GM12891 (cell line): ENCODE data around the gene ZC3H18.

Experiments used
- DNase-seq: peaks from one replicate; pipeline ENCODE4 v3.0.0; 2011; ENCODE audit warnings: low spot score; ENCODE audit not compliant: insufficient read length
- FAIRE-seq: peaks from 2 replicates; lab custom pipeline; 2011; peaks lifted over from hg19 to GRCh38; lab: Jason Lieb, UNC
- PAX5 ChIP-seq: IDR thresholded peaks from 2 replicates; pipeline ENCODE4 v1.6.1; 2011; ENCODE audit warnings: low read length, moderate library complexity, mild to moderate bottlenecking; ENCODE audit not compliant: insufficient read depth, severe bottlenecking
- POLR2A ChIP-seq: IDR thresholded peaks from 2 replicates; pipeline ENCODE4 v1.6.1; 2011; ENCODE audit warnings: low read depth, low read length, control low read depth
- POLR2AphosphoS5 ChIP-seq: IDR thresholded peaks from 2 replicates; pipeline ENCODE4 v1.6.1; 2011; ENCODE audit warnings: low read depth, low read length, control low read depth
- POU2F2 ChIP-seq: IDR thresholded peaks from 2 replicates; pipeline ENCODE4 v1.6.1; 2011; ENCODE audit warnings: low read depth, mild to moderate bottlenecking, control low read depth, low read length, moderate library complexity
- SPI1 ChIP-seq: IDR thresholded peaks from 2 replicates; pipeline ENCODE4 v1.6.1; 2011; ENCODE audit warnings: low read depth, low read length, control low read depth
- TAF1 ChIP-seq: IDR thresholded peaks from 2 replicates; pipeline ENCODE4 v1.6.1; 2011; ENCODE audit warnings: low read depth, low read length, control low read depth

The ZC3H18 gene

GRCh38 chr16:88652762-88653063 is 82.5 kb downstream of the ZC3H18 start:
- DNase-seq (no peak), FAIRE-seq (no peak)
- TF ChIP-seq POLR2AphosphoS5 (no peak), SPI1 (no peak), TAF1 (no peak), POU2F2 (no peak), POLR2A (no peak), PAX5 (no peak)

GRCh38 chr16:88653101-88653500 is 82.9 kb downstream of the ZC3H18 start:
- no peak for TF ChIP-seq SPI1
- TF ChIP-seq POLR2AphosphoS5, result no peak
- no peak for TF ChIP-seq TAF1
- TF ChIP-seq PAX5, result no peak
- no peak for TF ChIP-seq POU2F2
- DNase-seq, result no peak
- no peak for FAIRE-seq

GRCh38 chr16:88653596-88654362 is 83.6 kb downstream of the ZC3H18 start:
- FAIRE-seq (no peak), DNase-seq (no peak)
- TF ChIP-seq SPI1, result no peak
- no peak for TF ChIP-seq POLR2AphosphoS5
- no peak for TF ChIP-seq POLR2A
- TF ChIP-seq TAF1, result no peak
- no peak for TF ChIP-seq PAX5
- no peak for TF ChIP-seq POU2F2

GRCh38 chr16:88654363-88655052 is 84.3 kb downstream of the ZC3H18 start:
- no peak for FAIRE-seq
- no peak for DNase-seq
- TF ChIP-seq POLR2AphosphoS5 (no peak), SPI1 (no peak), PAX5 (no peak), TAF1 (no peak), POLR2A (no peak)

GRCh38 chr16:88655053-88655732 is 85.0 kb downstream of the ZC3H18 start:
- TF ChIP-seq POLR2A, result no peak
- TF ChIP-seq POU2F2, result no peak
- TF ChIP-seq PAX5, result no peak
- TF ChIP-seq TAF1, result no peak
- no peak for TF ChIP-seq SPI1
- no peak for TF ChIP-seq POLR2AphosphoS5
- no peak for DNase-seq
- FAIRE-seq, result no peak

- no peak for TF ChIP-seq TAF1
- no peak for TF ChIP-seq POLR2AphosphoS5
- TF ChIP-seq PAX5, result no peak
- TF ChIP-seq POU2F2, result no peak
- no peak for TF ChIP-seq POLR2A
- FAIRE-seq, result no peak
Observed at GRCh38 chr16:88655733-88656281, 85.6 kb downstream of the ZC3H18 start.

GRCh38 chr16:88656291-88656980 is 86.2 kb downstream of the ZC3H18 start:
- DNase-seq, result no peak
- no peak for FAIRE-seq
- TF ChIP-seq POU2F2 (no peak), PAX5 (no peak), SPI1 (no peak), TAF1 (no peak), POLR2AphosphoS5 (no peak)

More at GRCh38 chr16:88655733-88656281, 85.6 kb downstream of the ZC3H18 start:
- no peak for DNase-seq

GRCh38 chr16:88657371-88657770 is 87.2 kb downstream of the ZC3H18 start:
- FAIRE-seq, result no peak
- DNase-seq, result no peak
- no peak for TF ChIP-seq POU2F2
- no peak for TF ChIP-seq PAX5
- TF ChIP-seq SPI1, result no peak
- TF ChIP-seq TAF1, result no peak
- TF ChIP-seq POLR2A, result no peak
- TF ChIP-seq POLR2AphosphoS5, result 0 out of 2 replicates have a peak, but pooled peaks have one; percentile 27

- FAIRE-seq (no peak), DNase-seq (no peak)
- TF ChIP-seq POLR2A (no peak), POU2F2 (no peak), TAF1 (no peak), PAX5 (no peak), SPI1 (no peak), POLR2AphosphoS5 (no peak)
Observed at GRCh38 chr16:88658714-88659113, 88.5 kb downstream of the ZC3H18 start.
